Hematopoietic multipotent progenitor cell treated with erythropoietin and hydrocortisone succinate and interleukin-3 and kit ligand, for 17 days (in vitro differentiated cells): ENCODE measurements around the gene CNTNAP2.
"Not testable (repeated sequence)": the region's sequence is repeated elsewhere in the genome, so short reads cannot be mapped to it uniquely, and the experiment has no call there.

ENCODE experiments used
- DNase-seq: peaks from one replicate; pipeline ENCODE4 v3.0.0-alpha.2; 2015; ENCODE audit warnings: low spot score

The CNTNAP2 gene

GRCh38 chr7:147567043-147567442 lies 1450.4 kb downstream of the CNTNAP2 start:
- DNase-seq = no peak

- DNase-seq = no peak
These were observed 1452.7 kb downstream of the CNTNAP2 start for GRCh38 chr7:147569116-147569913.

GRCh38 chr7:147570390-147570789 lies 1453.8 kb downstream of the CNTNAP2 start:
- no peak for DNase-seq

GRCh38 chr7:147571436-147572185 lies 1455.0 kb downstream of the CNTNAP2 start:
- DNase-seq = no peak

GRCh38 chr7:147578196-147578595 lies 1461.6 kb downstream of the CNTNAP2 start:
- no peak for DNase-seq

- no peak for DNase-seq
These were observed 1462.5 kb downstream of the CNTNAP2 start for GRCh38 chr7:147579148-147579547.

GRCh38 chr7:147584771-147585193 lies 1468.2 kb downstream of the CNTNAP2 start:
- no peak for DNase-seq

GRCh38 chr7:147586110-147586509 lies 1469.5 kb downstream of the CNTNAP2 start:
- DNase-seq = no peak

- DNase-seq = no peak
These were observed 1469.9 kb downstream of the CNTNAP2 start for GRCh38 chr7:147586526-147586925.

- no peak for DNase-seq
These were observed 1476.9 kb downstream of the CNTNAP2 start for GRCh38 chr7:147593271-147594057.

- DNase-seq = no peak
These were observed 1478.4 kb downstream of the CNTNAP2 start for GRCh38 chr7:147595042-147595441.

GRCh38 chr7:147598687-147599086 lies 1482.1 kb downstream of the CNTNAP2 start:
- not testable (repeated sequence) for DNase-seq

GRCh38 chr7:147605323-147605722 lies 1488.7 kb downstream of the CNTNAP2 start:
- no peak for DNase-seq

- DNase-seq = no peak
These were observed 1490.7 kb downstream of the CNTNAP2 start for GRCh38 chr7:147607157-147607800.

GRCh38 chr7:147611431-147611830 lies 1494.8 kb downstream of the CNTNAP2 start:
- DNase-seq = no peak

- no peak for DNase-seq
These were observed 1518.7 kb downstream of the CNTNAP2 start for GRCh38 chr7:147635288-147635687.

GRCh38 chr7:147636553-147636952 lies 1520.0 kb downstream of the CNTNAP2 start:
- no peak for DNase-seq

- no peak for DNase-seq
These were observed 1522.0 kb downstream of the CNTNAP2 start for GRCh38 chr7:147638566-147638965.

GRCh38 chr7:147639037-147639436 lies 1522.4 kb downstream of the CNTNAP2 start:
- no peak for DNase-seq

GRCh38 chr7:147639751-147640150 lies 1523.2 kb downstream of the CNTNAP2 start:
- DNase-seq = no peak

GRCh38 chr7:147640821-147641220 lies 1524.2 kb downstream of the CNTNAP2 start:
- DNase-seq = no peak

GRCh38 chr7:147646568-147646967 lies 1530.0 kb downstream of the CNTNAP2 start:
- no peak for DNase-seq
